ENCODE results near the gene DIAPH1.
A peak's percentile ranks its signal among the peaks of the same experiment; 100 is the strongest.
"Not testable (repeated sequence)": the region's sequence is repeated elsewhere in the genome, so short reads cannot be mapped to it uniquely, and the experiment has no call there.

DIAPH1 gene

GRCh38 chr5:141609921-141610320, 8.9 kb downstream of the DIAPH1 start:
- not testable (repeated sequence) for DNase-seq (ENCODE audit: low read depth)

DNA sequence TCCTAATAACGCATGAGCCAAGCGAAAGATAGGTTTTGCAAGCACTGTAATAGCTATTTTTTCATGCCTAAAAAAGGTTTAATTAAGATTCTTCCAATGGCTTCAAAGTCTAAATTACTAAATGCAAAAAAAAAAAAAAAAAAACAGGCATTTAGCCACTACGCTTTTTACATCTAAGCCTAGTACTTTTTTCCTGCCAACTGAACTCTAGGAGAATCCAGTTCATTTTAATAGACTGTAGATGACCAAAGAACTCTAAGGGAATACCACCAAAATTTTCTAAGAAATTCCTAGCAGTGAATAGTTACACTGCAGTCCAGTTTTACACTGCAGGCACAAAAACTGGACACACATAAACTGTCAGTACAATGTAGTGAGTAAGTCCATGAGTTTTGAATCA, 9.8 kb downstream of the DIAPH1 start:
- DNase-seq (ENCODE audit: low read depth): no peak

GRCh38 chr5:141608557-141608956, 10.2 kb downstream of the DIAPH1 start:
- no peak for DNase-seq (ENCODE audit: low read depth)

DNA sequence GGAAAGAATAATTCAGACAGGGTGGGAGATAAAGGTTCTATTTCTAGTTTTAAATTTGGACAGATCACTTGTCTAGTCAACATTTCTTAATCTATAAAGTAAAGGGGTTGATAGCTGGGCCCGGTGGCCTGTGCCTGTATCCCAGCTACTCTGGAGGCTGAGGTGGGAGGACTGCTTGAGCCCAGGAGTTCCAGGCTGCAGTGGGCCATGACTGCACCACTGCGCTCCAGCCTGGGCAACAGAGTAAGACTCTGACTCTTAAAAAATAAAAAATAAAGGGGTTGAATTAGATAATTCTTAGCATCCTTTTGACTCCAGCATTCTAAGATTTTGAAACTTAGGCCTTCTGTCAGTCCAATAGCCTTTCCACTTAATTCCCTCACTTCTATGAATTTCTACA, 10.8 kb downstream of the DIAPH1 start:
- DNase-seq (ENCODE audit: low read depth): no peak

DNA sequence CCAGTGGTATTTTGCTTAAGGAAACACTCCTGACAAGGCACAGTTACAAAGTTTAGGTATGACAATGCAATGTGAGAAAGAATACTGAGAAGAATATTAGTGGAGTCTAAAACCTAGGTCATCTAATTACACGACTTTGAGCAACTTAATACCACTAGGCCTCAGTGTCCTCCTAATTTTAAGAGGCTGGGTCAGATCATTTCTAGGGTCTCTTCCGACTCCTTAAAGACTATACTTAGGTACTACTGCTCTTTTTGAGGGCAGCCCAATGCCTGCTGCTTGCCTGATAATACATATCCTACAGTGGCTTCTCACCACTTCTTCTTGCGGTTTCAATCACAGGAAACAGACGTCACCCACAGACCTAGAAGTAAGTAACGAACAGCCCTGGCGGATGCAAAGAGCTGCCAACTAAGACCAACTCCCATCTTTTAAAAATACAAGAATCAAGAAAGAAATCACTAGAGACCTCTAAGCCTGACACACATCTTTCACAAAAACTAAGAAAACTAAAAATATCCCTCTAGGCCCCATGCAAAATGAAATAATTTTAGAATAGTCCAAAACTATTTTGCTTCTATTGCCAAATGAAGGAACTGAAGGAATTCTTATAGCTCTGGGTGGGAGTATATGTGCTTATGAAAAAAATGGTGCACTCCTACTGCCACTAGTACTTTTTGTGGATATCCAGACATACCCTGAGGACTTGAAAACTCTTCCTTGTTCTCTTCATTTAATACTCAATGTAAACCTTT, 13.1 kb downstream of the DIAPH1 start:
- peak; percentile 59 for DNase-seq (ENCODE audit: low read depth)

- DNase-seq (ENCODE audit: low read depth): no peak
These were observed 14.7 kb downstream of the DIAPH1 start for GRCh38 chr5:141603923-141604717.

DNA sequence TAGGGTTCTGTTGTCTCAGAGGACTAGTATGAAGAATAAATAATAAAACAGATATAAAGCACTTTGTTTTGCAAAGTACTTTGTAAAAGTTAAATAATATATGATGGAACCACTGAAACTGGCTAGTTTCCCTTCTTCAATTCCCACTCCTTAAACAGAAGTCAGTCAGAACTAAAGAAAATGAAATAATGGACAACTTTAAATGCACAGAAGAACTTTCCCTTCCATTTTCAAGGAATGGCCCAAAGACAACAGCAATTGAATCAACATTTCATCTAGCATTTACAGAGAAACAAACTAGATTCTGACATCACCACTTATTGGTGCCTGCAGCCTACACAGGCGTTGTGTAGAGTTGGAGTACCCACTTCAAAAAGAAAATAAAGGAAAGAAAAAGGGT, 16.2 kb downstream of the DIAPH1 start:
- no peak for DNase-seq (ENCODE audit: low read depth)

DNA sequence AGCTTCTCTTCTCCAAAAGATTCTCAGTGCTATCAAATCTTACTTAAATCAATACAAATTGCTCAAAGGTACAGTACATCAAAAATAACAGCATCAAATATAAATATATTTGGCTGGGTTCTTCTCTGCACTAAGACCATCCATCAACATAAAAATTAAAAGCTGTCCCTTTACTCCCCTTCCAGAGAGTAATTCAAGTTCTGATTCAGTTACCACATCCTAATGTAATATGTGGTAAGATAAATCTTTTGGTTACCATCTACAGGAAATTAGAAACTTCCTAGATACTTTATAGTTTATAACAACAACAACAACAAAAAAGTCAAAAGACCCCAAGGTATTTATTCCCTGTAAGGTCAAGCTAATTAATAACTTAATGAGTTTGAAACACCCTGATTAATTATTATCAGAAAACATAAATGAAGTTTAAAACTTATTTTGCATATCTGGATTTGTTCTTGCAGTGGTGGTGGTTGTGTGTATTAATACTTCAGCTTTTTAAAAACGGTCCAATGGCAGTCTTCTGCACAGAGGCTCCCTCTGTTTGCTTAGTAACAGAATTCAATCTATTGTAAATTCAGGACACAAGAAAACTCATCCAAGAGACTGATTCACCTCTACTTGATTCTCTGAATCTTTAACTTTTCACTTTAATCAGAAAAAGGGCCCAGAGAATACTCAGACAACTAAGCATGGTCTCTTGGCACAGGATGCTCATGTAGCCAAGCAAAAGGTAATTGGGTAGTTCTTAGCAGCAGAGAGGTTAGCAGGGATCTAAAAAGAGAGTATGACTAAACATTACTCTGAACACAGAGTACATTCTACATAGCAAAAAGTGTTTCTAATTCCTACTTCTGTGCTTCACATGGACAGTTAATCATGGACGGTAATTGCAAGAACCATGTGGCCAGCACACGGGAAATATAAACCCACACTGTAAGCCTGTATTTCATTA, 20.1 kb downstream of the DIAPH1 start:
- no peak for DNase-seq (ENCODE audit: low read depth)

GRCh38 chr5:141597814-141598213, 21.0 kb downstream of the DIAPH1 start:
- no peak for DNase-seq (ENCODE audit: low read depth)

GRCh38 chr5:141597394-141597793, 21.4 kb downstream of the DIAPH1 start:
- no peak for DNase-seq (ENCODE audit: low read depth)

DNA sequence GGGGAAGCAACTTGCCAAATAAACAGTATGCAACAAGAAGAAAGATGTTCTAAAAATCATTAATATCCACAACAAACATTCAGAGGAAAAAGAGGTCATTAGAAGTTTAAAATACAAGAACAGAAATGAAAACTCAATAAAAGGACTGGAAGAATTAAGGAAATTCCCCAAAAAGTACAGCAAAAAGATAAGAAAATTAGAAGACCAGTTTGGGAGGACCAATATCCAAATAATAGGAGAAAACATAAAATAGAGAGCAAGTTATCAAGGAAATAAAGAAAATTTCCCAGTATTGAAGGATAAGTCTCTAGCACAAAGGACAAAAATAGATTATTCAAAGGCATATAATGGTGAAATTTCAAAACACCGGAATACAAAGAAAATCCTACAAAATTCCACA, 21.9 kb downstream of the DIAPH1 start:
- DNase-seq (ENCODE audit: low read depth): no peak

- no peak for DNase-seq (ENCODE audit: low read depth)
These were observed 28.7 kb downstream of the DIAPH1 start for GRCh38 chr5:141590127-141590526.

- DNase-seq (ENCODE audit: low read depth): no peak
These were observed 32.6 kb downstream of the DIAPH1 start for GRCh38 chr5:141586246-141586645.

DNA sequence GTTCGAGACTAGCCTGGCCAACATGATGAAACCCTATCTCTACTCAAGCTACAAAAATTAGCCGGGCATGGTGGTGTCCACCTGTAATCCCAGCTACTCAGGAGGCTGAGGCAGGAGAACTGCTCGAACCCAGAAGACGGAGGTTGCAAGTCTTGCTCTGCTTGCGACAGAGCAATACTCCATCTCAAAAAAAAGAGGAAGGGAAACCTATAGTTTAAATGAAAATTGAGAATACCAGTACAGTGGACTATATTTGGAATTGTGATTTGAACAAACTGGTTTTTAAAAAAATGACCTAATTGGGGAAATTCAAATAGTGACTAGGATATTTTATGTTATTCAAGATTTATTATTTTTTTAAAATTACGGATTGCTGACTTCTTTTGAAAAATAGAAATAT, 33.2 kb downstream of the DIAPH1 start:
- no peak for DNase-seq (ENCODE audit: low read depth)

DNA sequence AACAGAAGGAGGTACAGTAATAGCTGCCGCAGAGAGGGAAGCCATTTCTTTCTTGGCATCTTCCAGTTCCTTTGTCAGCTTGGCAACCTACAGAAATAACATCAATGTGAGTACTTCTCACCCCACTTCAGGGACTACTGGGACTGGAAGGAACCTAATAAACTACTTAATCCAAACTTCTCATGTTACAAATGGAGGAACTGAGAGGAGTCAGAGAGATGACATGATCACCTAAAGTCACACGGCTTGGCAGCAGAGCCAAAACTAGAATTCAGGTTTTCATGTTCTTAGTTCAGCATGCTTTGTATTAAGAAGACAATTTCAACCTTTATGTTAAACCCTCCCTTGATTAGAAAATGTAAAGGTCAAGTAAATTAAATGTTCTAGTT, 44.7 kb downstream of the DIAPH1 start:
- DNase-seq (ENCODE audit: low read depth): no peak

- DNase-seq (ENCODE audit: low read depth): no peak
These were observed 45.2 kb downstream of the DIAPH1 start for GRCh38 chr5:141573489-141574121.

DNA sequence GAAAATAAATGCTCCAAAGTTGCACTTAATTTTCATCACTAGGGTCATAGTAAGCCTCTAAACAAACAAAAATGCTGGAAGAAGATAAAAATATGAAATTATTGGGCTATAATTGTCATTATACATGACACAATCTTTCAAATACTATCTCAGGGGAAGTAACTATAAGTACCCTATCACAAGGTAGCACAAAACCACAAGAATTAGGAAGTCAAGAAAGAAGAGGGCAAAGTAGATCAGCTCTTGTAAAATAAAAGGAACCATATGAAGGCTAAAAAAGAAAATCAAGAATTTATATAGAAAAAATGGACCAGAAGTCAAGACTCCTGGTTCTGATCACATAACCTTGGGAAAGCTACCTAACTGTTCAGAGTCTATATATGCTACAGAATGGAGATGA, 48.1 kb downstream of the DIAPH1 start:
- DNase-seq (ENCODE audit: low read depth): no peak

DNA sequence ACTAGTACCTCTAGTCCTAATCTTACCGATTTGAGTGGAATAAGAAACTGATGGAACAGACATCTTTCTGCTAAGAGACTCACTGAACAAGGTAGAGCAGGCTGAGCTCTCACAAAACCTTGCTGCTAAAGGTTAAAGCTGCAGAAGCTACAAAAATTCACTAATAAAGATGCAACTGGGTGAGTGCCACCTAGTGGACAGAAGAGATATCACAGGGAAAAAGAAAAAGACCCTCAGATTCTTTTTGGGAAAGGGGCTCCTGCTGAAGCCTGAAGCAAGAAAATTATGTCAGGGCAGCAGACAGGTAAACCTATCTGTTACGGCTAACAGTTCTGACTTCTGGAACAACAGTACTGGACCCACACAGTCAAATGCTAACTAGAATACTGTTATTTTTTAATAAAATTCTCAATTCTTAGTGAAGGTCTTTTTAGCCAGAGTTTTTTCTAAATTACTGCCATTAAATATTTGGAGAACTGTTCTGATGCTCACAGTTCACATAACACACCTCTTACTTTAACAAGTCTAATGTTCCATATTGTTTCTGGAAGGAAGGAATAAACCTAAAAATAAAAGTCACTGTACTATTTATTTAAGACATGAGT, 51.2 kb downstream of the DIAPH1 start:
- no peak for DNase-seq (ENCODE audit: low read depth)

DNA sequence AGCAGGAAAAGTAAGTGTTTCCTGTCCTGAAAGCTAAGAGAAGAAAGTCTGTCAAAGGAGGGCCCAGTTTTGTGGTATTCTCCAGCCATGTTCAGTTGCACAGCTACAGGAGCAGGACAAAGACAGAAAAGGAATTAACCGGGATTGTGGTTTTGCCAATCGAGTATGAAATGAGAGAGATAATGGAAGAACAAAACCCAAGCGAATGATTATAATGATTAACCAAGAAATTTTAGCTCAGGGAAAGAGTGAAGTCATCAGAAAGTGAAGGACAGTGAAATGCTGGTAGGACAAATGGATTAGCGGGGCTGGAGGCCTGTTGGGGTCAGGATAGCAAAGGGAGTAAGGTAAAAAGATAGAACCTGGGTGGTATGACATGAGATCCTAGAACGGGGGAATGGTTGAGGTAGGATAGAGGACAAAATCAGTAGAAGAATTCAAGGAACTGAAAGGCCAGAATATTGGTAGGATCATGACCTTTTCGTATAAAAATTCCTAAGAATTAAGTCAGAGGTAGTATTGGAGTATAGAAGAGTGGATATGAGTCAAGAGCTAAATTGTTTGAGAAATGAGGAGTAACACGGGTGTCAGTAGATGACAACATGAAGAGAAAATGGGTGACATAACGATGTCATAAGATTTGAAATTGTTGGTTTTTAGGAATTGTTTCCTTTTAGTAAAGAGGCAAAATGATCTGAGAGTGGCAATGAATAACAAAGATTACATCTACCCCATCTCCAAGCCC, 52.8 kb downstream of the DIAPH1 start:
- no peak for DNase-seq (ENCODE audit: low read depth)

DNA sequence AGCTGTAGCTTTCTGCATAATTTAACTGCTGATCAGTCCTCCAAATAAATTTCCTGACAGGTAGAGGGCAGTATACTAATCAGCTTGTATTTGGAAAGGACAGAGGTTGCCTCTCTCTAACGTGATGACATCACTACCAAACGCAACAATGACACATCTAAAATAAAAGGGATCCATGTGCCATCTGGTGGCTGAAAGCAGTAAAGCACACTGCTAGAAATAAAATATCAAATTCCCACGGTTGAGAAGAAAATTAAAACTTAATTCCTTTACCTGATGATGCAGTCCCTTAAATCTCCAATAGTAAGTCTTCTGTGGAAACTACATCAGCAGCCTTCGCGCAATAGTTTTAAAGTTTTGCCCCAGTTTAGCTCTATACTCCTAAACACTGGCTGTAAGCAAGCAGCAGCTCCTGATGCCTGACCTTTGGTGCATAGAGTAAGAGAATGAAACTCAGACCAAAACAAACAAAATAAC, 54.5 kb downstream of the DIAPH1 start:
- DNase-seq (ENCODE audit: low read depth): peak; percentile 54

All from stimulated activated CD4-positive, alpha-beta T cell treated with anti-CD3 and anti-CD28 coated beads, Interleukin-2, amount 100 ng/mL, for 4 hours (primary cell).